Esophagus muscularis mucosa (tissue), 4 donors: Measurements from ENCODE around the gene TSPYL1. TPM values are rescaled to one million over a fixed set of nuclear protein-coding genes. Genes with fewer than 3 reads are reported as not detected.

Source experiments
- DNase-seq: peaks from one replicate; pipeline ENCODE4 v3.0.0-alpha.2; 2017; ENCODE audit errors: extremely low spot score
- H3K27ac ChIP-seq, 4 donors: fragments of 200-600 bp; sonication (generic); replicated peaks in 1 of 4; 1 replicate in 3 of 4; 2 replicates in 1 of 4; pipeline ENCODE4 v1.5.1; 2016 to 2019; ENCODE audit warnings: mild to moderate bottlenecking in 1 of 4
- H3K27me3 ChIP-seq, 4 donors: fragments of 200-600 bp; sonication (generic); one replicate each; pipeline versions ENCODE4 v1.5.1 to v1.6.0; 2016 to 2019
- H3K36me3 ChIP-seq, 4 donors: fragments of 200-600 bp; sonication (generic); one replicate each; pipeline ENCODE4 v1.5.1; 2016 to 2019
- H3K4me1 ChIP-seq, 4 donors: fragments of 200-600 bp; sonication (generic); one replicate each; pipeline ENCODE4 v1.5.1; 2016 to 2019
- H3K4me3 ChIP-seq, 4 donors: fragments of 200-600 bp; sonication (generic); 1 replicate in 2 of 4; 2 replicates in 2 of 4; pipeline ENCODE4 v1.5.1; 2016 to 2019; ENCODE audit warnings: mild to moderate bottlenecking in 4 of 4, moderate library complexity in 1 of 4
- H3K9me3 ChIP-seq, 4 donors: fragments of 200-600 bp; sonication (generic); 1 replicate in 3 of 4; 2 replicates in 1 of 4; pipeline ENCODE4 v1.5.1; 2016 to 2019
- CTCF ChIP-seq, 3 experiments: fragments of 200-600 bp in 2 of 3; fragments of 450-650 bp in 1 of 3; sonication (generic) in 2 of 3; IDR thresholded peaks; one replicate each; pipeline ENCODE4 v1.5.1; 2017 to 2019; ENCODE audit warnings: antibody characterized with exemption in 3 of 3, mild to moderate bottlenecking in 2 of 3, moderate library complexity in 1 of 3
- EP300 ChIP-seq: sonication (generic); formaldehyde crosslinking; IDR thresholded peaks from one replicate; pipeline ENCODE4 v1.6.1; 2017; ENCODE audit warnings: antibody characterized with exemption
- POLR2A ChIP-seq: fragments of 450-650 bp; IDR thresholded peaks from one replicate; pipeline ENCODE4 v1.6.1; 2017; ENCODE audit warnings: antibody characterized with exemption, moderate library complexity, mild to moderate bottlenecking, low read depth
- POLR2AphosphoS5 ChIP-seq, 2 donors: sonication (generic); formaldehyde crosslinking; IDR thresholded peaks; one replicate each; pipeline ENCODE4 v1.6.1; 2017; ENCODE audit warnings: antibody characterized with exemption in 2 of 2
- WGBS: methylation state at CpG from one replicate; pipeline ENCODE4 v1.1.5; 2018; 5-methylcytosine and 5-hydroxymethylcytosine counted together
- intact Hi-C: fragments of 100-400 bp; cut with DNase I; formaldehyde crosslinking; loops from one replicate; pipeline ENCODE4 v1.15.1; 2023
- total RNA-seq, 4 donors: library from RNA; depleted of rRNA; stranded (reverse); fragments of >200 nt; gene quantifications; one replicate each; pipeline versions ENCODE4 v1.1.0 to v1.2.1, GENCODE V29; 2016

Gene TSPYL1
- total RNA-seq, 4 donors from 2014 or later, result 67.7 to 113 (median 92.5) TPM

GRCh38 chr6:116280161-116280932 is 617 bp upstream of the TSPYL1 start:
- TF ChIP-seq EP300 (no peak), CTCF (IDR thresholded peaks at IDR 0.05) (no peak), POLR2AphosphoS5 (IDR thresholded peaks at IDR 0.05) (no peak), POLR2A (no peak)
- intact Hi-C loops, result loop anchor here (5.0 to 10.0 kb wide), 2 partner anchors 92 to 284 kb away; partner anchors contain the start of gene DSE
- no peak for DNase-seq

GRCh38 chr6:116278854-116279231 is 887 bp downstream of the TSPYL1 start:
- Histone ChIP-seq H3K27ac (peak overlapping the region; percentile 95 to 99 (median 98)), H3K9me3 (no peaks in the 10 kb centered on the region), H3K4me1 (peaks cover 42 to 60% (median 56%) of the 10 kb centered on the region in 4 donors), H3K27me3 (no peaks in the 10 kb centered on the region), H3K36me3 (peaks cover 0 to 17% (median 6%) of the 10 kb centered on the region in 4 donors), H3K4me3 (peak overlapping the region; percentile 78 to 95 (median 84))
- intact Hi-C loops, result no loop called here
- WGBS, result 0% methylated on average over 9 of the region's 12 CpGs
- no peak for DNase-seq
- TF ChIP-seq POLR2AphosphoS5 (IDR thresholded peaks at IDR 0.05), result no peak

More at GRCh38 chr6:116280161-116280932, 617 bp upstream of the TSPYL1 start:
- Histone ChIP-seq H3K9me3 (no peaks in the 10 kb centered on the region), H3K27ac (peak overlapping the region; percentile 95 to 99 (median 98)), H3K36me3 (peaks cover 0 to 6% (median 0%) of the 10 kb centered on the region in 4 donors), H3K27me3 (no peaks in the 10 kb centered on the region), H3K4me3 (peak overlapping the region; percentile 78 to 95 (median 84)), H3K4me1 (peaks cover 33 to 46% (median 41%) of the 10 kb centered on the region in 4 donors)
- 13% methylated on average over 8 of the region's 8 CpGs for WGBS

- Histone ChIP-seq H3K4me3 (peak overlapping the region; percentile 78 to 95 (median 84)), H3K9me3 (no peaks in the 10 kb centered on the region), H3K27ac (peak overlapping the region; percentile 95 to 99 (median 98)), H3K36me3 (peaks cover 0 to 17% (median 10%) of the 10 kb centered on the region in 4 donors), H3K4me1 (peaks cover 42 to 62% (median 58%) of the 10 kb centered on the region in 4 donors), H3K27me3 (no peaks in the 10 kb centered on the region)
- intact Hi-C loops, result no loop called here
- WGBS, result 79% methylated on average over 10 of the region's 11 CpGs
- DNase-seq, result no peak
- TF ChIP-seq POLR2A (no peak), EP300 (no peak), POLR2AphosphoS5 (IDR thresholded peaks at IDR 0.05) (no peak), CTCF (IDR thresholded peaks at IDR 0.05) (no peak)
Measured at GRCh38 chr6:116278481-116278829, 1.3 kb downstream of the TSPYL1 start.

- Histone ChIP-seq H3K36me3 (peaks cover 0 to 22% (median 17%) of the 10 kb centered on the region in 4 donors), H3K4me1 (peaks cover 42 to 68% (median 61%) of the 10 kb centered on the region in 4 donors), H3K27me3 (no peaks in the 10 kb centered on the region), H3K27ac (peak overlapping the region; percentile 95 to 99 (median 98)), H3K9me3 (no peaks in the 10 kb centered on the region), H3K4me3 (peak overlapping the region; percentile 78 to 95 (median 84))
- intact Hi-C loops, result no loop called here
- 17% methylated on average over 3 of the region's 3 CpGs for WGBS
- no peak for TF ChIP-seq POLR2AphosphoS5 (IDR thresholded peaks at IDR 0.05)
- TF ChIP-seq POLR2A, result no peak
- no peak for TF ChIP-seq CTCF (IDR thresholded peaks at IDR 0.05)
- TF ChIP-seq EP300, result no peak
- no peak for DNase-seq
Measured at GRCh38 chr6:116277124-116277523, 2.6 kb downstream of the TSPYL1 start.

- no peaks in the 10 kb centered on the region for H3K27me3 ChIP-seq
- no peak for DNase-seq
- intact Hi-C loops, result loop anchor here (5.0 kb wide), 1 partner anchor 266 kb away; no protein-coding TSS in a partner anchor
- no peak overlapping the region for H3K27ac ChIP-seq
- TF ChIP-seq EP300, result no peak
- no peak for TF ChIP-seq POLR2A
- no peak for TF ChIP-seq POLR2AphosphoS5 (IDR thresholded peaks at IDR 0.05)
- no peak for TF ChIP-seq CTCF (IDR thresholded peaks at IDR 0.05)
- 81% methylated on average over 2 of the region's 2 CpGs for WGBS
- H3K9me3 ChIP-seq, result no peaks in the 10 kb centered on the region
- H3K4me3 ChIP-seq, result no peak overlapping the region
- peaks cover 18 to 48% (median 27%) of the 10 kb centered on the region in 4 donors for H3K4me1 ChIP-seq
- peaks cover 0 to 21% (median 17%) of the 10 kb centered on the region in 4 donors for H3K36me3 ChIP-seq
Measured at GRCh38 chr6:116271149-116271708, 8.5 kb downstream of the TSPYL1 start.
